NCI-H187 (cell line): ENCODE results near the gene LIN37.
A peak's percentile ranks its signal among the peaks of the same experiment; 100 is the strongest.

Experiments used
- DNase-seq, 2 experiments: peaks; one replicate each; lab custom pipeline; 2025; lab: John Stamatoyannopoulos, UW

LIN37 gene

GRCh38 chr19:35748106-35749020, at the start of gene LIN37:
LIN37 (plus strand) TSS chr19:35748576; CDS start chr19:35748725, 149 bp downstream.
- DNase-seq: peak; percentile 98

GRCh38 chr19:35702223-35703012, 46.0 kb upstream of the LIN37 start:
- DNase-seq: peak; percentile 91 to 96

- DNase-seq: no peak
Measured at GRCh38 chr19:35703343-35703742, 45.0 kb upstream of the LIN37 start.

- DNase-seq: no peak
Measured at GRCh38 chr19:35704218-35704617, 44.2 kb upstream of the LIN37 start, which contains the start of gene ZBTB32. ZBTB32 (plus strand) TSS chr19:35704558; CDS start chr19:35714627, 10,069 bp downstream.

- no peak for DNase-seq
Measured at GRCh38 chr19:35708391-35708790, 40.0 kb upstream of the LIN37 start.

GRCh38 chr19:35710784-35711723, 37.3 kb upstream of the LIN37 start:
- DNase-seq: no peak

- no peak for DNase-seq
Measured at GRCh38 chr19:35712567-35713505, 35.5 kb upstream of the LIN37 start.

- no peak for DNase-seq
Measured at GRCh38 chr19:35713506-35713850, 34.9 kb upstream of the LIN37 start.

- DNase-seq: no peak
Measured at GRCh38 chr19:35713904-35714495, 34.4 kb upstream of the LIN37 start.

GRCh38 chr19:35714601-35715354, 33.6 kb upstream of the LIN37 start:
- DNase-seq: no peak

- no peak for DNase-seq
Measured at GRCh38 chr19:35715355-35715809, 33.0 kb upstream of the LIN37 start.

- peak in 1 of 2 experiments; percentile 60 for DNase-seq
Measured at GRCh38 chr19:35715981-35716800, 32.2 kb upstream of the LIN37 start.

GRCh38 chr19:35716801-35717664, 31.3 kb upstream of the LIN37 start:
- peak; percentile 91 to 98 for DNase-seq

- peak in 1 of 2 experiments; percentile 78 for DNase-seq
Measured at GRCh38 chr19:35717665-35718344, 30.6 kb upstream of the LIN37 start, which contains the start of gene KMT2B. KMT2B (plus strand) TSS chr19:35718003; CDS start chr19:35718019, 16 bp downstream.

- no peak for DNase-seq
Measured at GRCh38 chr19:35718345-35719041, 29.9 kb upstream of the LIN37 start.
